ENCODE data around the gene ELMO3. TPM values are rescaled to one million over a fixed set of nuclear protein-coding genes. Genes with fewer than 3 reads are reported as not detected.

The ELMO3 gene
- total and polyA plus RNA-seq, 7 donors, result 0.26 to 0.82 (median 0.53) TPM

DNA sequence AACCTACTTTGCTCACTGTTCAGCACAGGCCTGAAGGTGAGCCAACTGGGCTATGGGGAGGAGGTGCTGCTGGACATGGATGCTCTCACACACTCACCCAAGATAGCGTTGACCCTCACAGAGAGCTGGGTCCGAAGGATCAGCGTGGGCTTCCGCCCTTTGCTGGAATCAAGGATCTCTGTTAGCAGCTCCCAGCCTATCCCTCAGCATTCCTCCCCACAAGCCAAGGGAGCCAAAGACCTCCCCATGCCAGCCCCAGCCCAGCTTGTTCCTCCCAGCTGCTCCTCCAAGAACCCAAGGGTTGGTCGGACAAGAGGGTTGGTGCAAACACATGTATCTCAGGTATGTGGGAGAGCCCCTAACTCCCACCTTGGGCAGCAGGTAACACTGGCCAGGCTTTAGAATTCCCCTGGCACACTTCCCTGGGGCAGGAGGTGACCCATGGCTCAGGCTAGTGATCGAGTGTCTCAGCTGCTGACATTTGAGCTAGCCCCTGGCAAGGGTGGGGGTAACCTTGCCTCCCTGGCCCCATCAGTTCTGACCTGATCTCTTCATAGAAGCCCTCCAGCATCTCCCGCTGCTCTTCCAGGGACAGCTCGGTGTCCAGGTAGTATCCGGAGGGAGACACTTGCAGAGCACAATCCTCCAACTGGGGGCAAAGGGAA, 40.0 kb downstream of the ELMO3 start:
- DNase-seq (peak in 1 of 2 donors; percentile 58), ATAC-seq (peak in 1 of 4 donors; percentile 22)
- TF ChIP-seq, protein P1, sequence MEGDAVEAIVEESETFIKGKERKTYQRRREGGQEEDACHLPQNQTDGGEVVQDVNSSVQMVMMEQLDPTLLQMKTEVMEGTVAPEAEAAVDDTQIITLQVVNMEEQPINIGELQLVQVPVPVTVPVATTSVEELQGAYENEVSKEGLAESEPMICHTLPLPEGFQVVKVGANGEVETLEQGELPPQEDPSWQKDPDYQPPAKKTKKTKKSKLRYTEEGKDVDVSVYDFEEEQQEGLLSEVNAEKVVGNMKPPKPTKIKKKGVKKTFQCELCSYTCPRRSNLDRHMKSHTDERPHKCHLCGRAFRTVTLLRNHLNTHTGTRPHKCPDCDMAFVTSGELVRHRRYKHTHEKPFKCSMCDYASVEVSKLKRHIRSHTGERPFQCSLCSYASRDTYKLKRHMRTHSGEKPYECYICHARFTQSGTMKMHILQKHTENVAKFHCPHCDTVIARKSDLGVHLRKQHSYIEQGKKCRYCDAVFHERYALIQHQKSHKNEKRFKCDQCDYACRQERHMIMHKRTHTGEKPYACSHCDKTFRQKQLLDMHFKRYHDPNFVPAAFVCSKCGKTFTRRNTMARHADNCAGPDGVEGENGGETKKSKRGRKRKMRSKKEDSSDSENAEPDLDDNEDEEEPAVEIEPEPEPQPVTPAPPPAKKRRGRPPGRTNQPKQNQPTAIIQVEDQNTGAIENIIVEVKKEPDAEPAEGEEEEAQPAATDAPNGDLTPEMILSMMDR (IDR thresholded peaks at IDR 0.05), result no peak
- H3K27ac ChIP-seq, result peak overlapping the region; percentile 99
- H3K36me3 ChIP-seq (ENCODE audit: insufficient read depth in 1 of 2, low read depth in 1 of 2), result peaks cover 2 to 59% of the 10 kb centered on the region in 2 donors
- WGBS, 3 donors, result 37 to 61% (median 47%) methylated on average over 9 of the region's 9 CpGs
- no peaks in the 10 kb centered on the region for H3K9me3 ChIP-seq
- intact Hi-C loops (cut with DNase I), result no loop called here
- H3K27me3 ChIP-seq (ENCODE audit: insufficient read depth in 3 of 3, low read length in 2 of 3), result no peaks in the 10 kb centered on the region
- H3K4me1 ChIP-seq, result peaks cover 56% of the 10 kb centered on the region
- no peak overlapping the region for H3K4me3 ChIP-seq

DNA sequence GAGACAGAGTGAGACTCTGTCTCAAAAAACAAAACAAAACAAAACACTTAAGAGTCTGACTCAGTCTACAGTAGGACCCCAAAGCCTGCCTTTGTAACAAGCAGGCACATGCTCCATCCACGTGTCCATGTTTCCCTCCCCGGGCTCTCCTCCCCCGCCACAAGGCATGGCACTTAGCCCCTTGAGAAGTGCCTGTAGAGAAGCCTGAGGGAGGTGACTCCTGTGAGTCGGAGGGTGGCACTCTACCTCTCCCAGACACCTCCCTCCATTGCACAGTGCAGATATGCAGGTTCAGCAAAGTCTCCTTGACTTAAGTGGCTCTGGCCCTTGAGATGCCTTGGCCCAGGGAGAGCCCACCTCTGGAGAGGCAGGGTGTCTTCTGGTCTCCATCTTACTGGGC, 41.6 kb downstream of the ELMO3 start:
- ATAC-seq (peak in 2 of 4 donors; percentile 2 to 12), DNase-seq (peak in 1 of 2 donors; percentile 59)
- TF ChIP-seq, protein P1 (IDR thresholded peaks at IDR 0.05), result no peak
- 35 to 77% (median 37%) methylated on average over 4 of the region's 4 CpGs for WGBS, 3 donors
- intact Hi-C loops (cut with DNase I), result no loop called here
- peaks cover 71% of the 10 kb centered on the region for H3K4me1 ChIP-seq
- H3K27me3 ChIP-seq (ENCODE audit: insufficient read depth in 3 of 3, low read length in 2 of 3), result no peaks in the 10 kb centered on the region
- H3K4me3 ChIP-seq, result peak overlapping the region; percentile 39
- H3K27ac ChIP-seq, result peak overlapping the region; percentile 99
- no peaks in the 10 kb centered on the region for H3K9me3 ChIP-seq
- peaks cover 2 to 43% of the 10 kb centered on the region in 2 donors for H3K36me3 ChIP-seq (ENCODE audit: insufficient read depth in 1 of 2, low read depth in 1 of 2)

DNA sequence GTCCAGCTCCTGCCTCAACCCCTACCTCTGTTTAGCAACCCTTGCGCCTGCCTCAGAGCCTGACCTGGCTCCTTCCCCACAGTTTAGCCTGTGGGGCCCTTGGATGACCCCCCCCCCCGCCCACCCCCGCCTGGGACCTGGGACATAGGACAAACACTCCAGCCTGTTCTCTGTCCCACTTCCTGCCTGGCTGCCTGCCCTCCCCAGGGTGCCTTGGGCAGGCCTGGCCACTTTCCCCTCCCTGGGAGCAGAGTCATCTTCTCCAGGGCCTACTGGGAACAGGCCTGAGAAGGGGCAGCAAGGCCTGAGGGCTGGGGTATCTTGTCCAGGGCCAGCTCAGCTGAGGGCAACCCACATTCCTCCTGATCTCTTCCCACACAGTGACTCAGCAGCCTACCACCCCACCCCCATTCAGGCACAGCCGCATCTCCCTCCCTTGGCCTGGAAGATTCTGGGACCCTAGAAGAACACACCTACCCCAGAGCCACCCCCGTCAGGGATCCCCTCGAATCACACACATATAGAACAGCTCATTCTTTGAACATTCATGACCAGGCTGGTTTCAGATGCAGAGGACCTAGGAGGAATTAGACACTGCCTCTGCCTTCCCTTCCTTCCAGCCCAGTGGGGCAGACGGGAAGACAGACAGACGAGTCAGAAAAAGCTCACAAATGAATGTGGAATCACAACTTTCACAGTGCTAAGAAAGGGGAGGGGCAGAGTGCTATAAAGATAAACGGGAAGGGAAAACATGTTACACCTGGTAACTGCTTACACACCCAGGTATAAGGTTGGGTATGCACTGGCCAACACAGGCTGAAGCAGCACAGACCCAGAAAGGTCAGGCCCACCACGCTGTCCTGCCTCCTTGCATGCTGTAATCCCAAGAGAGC, 42.3 kb downstream of the ELMO3 start:
- Histone ChIP-seq H3K4me1 (peaks cover 74% of the 10 kb centered on the region), H3K36me3 (ENCODE audit: insufficient read depth in 1 of 2, low read depth in 1 of 2) (peaks cover 2 to 36% of the 10 kb centered on the region in 2 donors), H3K27ac (peak overlapping the region; percentile 99), H3K27me3 (ENCODE audit: insufficient read depth in 3 of 3, low read length in 2 of 3) (no peaks in the 10 kb centered on the region), H3K9me3 (no peaks in the 10 kb centered on the region), H3K4me3 (peak overlapping the region; percentile 39)
- TF ChIP-seq, protein P1 (IDR thresholded peaks at IDR 0.05), result no peak
- ATAC-seq (peak; percentile 52 to 57 (median 55)), DNase-seq (peak; percentile 85 to 95)
- 24 to 51% (median 29%) methylated on average over 10 of the region's 10 CpGs for WGBS, 3 donors
- intact Hi-C loops (cut with DNase I), result no loop called here

DNA sequence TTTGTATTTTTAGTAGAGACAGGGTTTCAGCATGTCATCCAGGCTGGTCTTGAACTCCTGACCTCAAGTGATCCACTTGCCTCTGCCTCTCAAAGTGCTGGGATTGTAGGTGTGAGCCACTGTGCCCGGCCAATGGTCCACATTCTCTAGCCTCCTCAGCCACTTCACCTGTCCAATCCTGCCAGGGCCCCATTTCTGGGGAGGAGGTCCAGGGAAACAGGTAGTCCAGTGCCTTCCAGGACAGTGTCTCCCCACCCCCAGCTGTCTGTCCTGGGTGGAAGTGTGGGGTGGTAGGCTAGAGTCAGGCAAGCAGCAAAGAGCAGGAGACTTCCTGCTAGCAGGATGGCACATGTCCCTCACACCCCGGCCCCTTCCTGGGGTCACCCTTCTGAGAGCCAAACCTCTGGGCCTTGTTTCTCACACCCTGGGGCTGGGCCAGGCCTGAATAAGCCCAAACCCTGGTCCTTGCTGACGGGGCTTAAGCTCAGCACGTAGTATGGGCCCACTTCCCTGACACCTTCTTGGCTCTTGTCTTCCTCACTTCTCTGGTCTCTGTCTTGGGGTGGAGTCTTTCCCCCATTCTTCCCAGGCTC, 43.3 kb downstream of the ELMO3 start:
- Histone ChIP-seq H3K36me3 (ENCODE audit: insufficient read depth in 1 of 2, low read depth in 1 of 2) (peaks cover 0 to 26% of the 10 kb centered on the region in 2 donors), H3K9me3 (no peaks in the 10 kb centered on the region), H3K27ac (peak overlapping the region; percentile 99), H3K4me3 (peak overlapping the region; percentile 4), H3K4me1 (peaks cover 74% of the 10 kb centered on the region), H3K27me3 (ENCODE audit: insufficient read depth in 3 of 3, low read length in 2 of 3) (no peaks in the 10 kb centered on the region)
- intact Hi-C loops (cut with DNase I), result no loop called here
- 49 to 66% (median 55%) methylated on average over 4 of the region's 4 CpGs for WGBS, 3 donors
- TF ChIP-seq, protein P1 (IDR thresholded peaks at IDR 0.05), result no peak
- ATAC-seq, result no peak
- peak in 1 of 2 donors; percentile 55 for DNase-seq
